ENCODE data around the gene GPR63. TPM values are rescaled to one million over a fixed set of nuclear protein-coding genes. Genes with fewer than 3 reads are reported as not detected.

The GPR63 gene
- total RNA-seq, 6 experiments from 2014 or later, result 1.4 to 2.5 (median 2.1) TPM

DNA sequence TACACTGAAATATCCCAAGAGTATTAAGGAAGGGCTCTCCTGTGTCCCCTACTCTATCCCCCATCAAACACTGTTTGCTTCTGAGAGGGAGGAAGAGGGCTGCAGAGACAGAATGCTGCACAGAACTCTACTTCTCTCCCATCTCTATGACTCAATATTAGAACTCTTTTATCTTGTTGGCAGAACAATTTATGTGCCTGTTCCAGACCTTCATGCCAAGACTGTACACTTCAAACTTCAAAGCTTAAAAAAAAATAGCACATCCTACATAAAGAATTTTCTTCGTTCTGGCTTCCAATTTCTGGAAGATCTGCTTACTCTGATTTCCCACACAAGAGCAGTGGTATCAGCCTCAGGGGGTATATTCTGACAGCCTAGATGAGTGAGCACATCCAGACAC is 19.6 kb upstream of the GPR63 start:
- Mint-ChIP-seq H3K27me3 (ENCODE audit: insufficient read depth) (peaks cover 11% of the 10 kb centered on the region), H3K9me3 (no peaks in the 10 kb centered on the region), H3K36me3 (ENCODE audit: low read depth) (no peaks in the 10 kb centered on the region), H3K27ac (no peak overlapping the region), H3K4me3 (no peak overlapping the region), H3K4me1 (ENCODE audit: low read depth) (no peaks in the 10 kb centered on the region)
- TF ChIP-seq, protein P1, sequence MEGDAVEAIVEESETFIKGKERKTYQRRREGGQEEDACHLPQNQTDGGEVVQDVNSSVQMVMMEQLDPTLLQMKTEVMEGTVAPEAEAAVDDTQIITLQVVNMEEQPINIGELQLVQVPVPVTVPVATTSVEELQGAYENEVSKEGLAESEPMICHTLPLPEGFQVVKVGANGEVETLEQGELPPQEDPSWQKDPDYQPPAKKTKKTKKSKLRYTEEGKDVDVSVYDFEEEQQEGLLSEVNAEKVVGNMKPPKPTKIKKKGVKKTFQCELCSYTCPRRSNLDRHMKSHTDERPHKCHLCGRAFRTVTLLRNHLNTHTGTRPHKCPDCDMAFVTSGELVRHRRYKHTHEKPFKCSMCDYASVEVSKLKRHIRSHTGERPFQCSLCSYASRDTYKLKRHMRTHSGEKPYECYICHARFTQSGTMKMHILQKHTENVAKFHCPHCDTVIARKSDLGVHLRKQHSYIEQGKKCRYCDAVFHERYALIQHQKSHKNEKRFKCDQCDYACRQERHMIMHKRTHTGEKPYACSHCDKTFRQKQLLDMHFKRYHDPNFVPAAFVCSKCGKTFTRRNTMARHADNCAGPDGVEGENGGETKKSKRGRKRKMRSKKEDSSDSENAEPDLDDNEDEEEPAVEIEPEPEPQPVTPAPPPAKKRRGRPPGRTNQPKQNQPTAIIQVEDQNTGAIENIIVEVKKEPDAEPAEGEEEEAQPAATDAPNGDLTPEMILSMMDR (IDR thresholded peaks at IDR 0.05), result no peak
- DNase-seq, result no peak

DNA sequence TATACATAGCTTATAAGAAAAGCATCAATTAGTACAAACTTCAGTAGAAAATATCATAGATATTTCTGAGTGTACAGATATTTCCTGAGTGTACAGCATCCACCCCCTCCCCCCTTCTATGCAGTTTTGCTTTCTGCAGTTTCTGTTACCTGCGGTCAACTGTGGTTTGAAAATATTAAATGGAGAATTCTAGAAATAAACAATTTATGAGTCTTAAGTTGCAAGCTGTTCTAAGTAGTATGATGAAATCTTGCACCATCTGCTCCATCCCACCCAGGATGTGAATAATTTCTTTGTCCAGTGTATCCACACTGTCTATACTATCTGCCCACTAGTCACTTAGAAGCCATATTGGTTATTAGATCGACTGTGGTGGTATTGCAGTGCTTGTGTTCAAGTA is 15.8 kb upstream of the GPR63 start:
- H3K9me3 Mint-ChIP-seq, result no peaks in the 10 kb centered on the region
- H3K27ac Mint-ChIP-seq, result no peak overlapping the region
- H3K27me3 Mint-ChIP-seq (ENCODE audit: insufficient read depth), result peaks cover 6% of the 10 kb centered on the region; the same call in 1 of the 2 replicates
- H3K4me3 Mint-ChIP-seq, result no peak overlapping the region
- no peaks in the 10 kb centered on the region for H3K36me3 Mint-ChIP-seq (ENCODE audit: low read depth)
- no peaks in the 10 kb centered on the region for H3K4me1 Mint-ChIP-seq (ENCODE audit: low read depth)
- no peak for DNase-seq
- TF ChIP-seq, protein P1 (IDR thresholded peaks at IDR 0.05), result no peak

GRCh38 chr6:96852605-96853004 is 15.3 kb upstream of the GPR63 start:
- Mint-ChIP-seq H3K4me1 (ENCODE audit: low read depth) (no peaks in the 10 kb centered on the region), H3K9me3 (no peaks in the 10 kb centered on the region), H3K36me3 (ENCODE audit: low read depth) (no peaks in the 10 kb centered on the region), H3K27ac (no peak overlapping the region), H3K27me3 (ENCODE audit: insufficient read depth) (peaks cover 6% of the 10 kb centered on the region; the same call in 1 of the 2 replicates), H3K4me3 (no peak overlapping the region)
- no peak for DNase-seq
- TF ChIP-seq, protein P1 (IDR thresholded peaks at IDR 0.05), result no peak

DNA sequence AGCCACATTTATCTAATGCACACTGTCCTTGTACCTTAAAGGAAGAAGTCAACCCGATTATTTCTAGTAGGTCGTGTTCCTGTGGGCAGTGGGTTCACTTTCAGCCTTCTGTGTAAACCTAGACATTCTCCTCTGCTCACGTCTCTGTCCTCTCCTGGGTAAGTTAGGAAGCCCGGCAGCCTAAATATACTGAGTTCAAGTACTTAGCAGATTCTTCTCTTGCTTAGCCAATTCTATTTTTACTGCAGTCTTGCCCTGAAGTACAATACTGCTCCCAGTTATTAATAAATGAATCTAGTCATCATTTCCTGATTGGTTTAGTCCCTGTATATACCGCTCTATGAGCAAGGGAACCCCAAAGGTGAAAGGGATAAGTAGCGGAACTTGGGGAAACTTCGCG is 14.6 kb upstream of the GPR63 start:
- Mint-ChIP-seq H3K9me3 (no peaks in the 10 kb centered on the region; the same call in 1 of the 2 replicates), H3K36me3 (ENCODE audit: low read depth) (no peaks in the 10 kb centered on the region), H3K4me3 (no peak overlapping the region), H3K27ac (no peak overlapping the region), H3K27me3 (ENCODE audit: insufficient read depth) (peaks cover 3% of the 10 kb centered on the region; the same call in 1 of the 2 replicates), H3K4me1 (ENCODE audit: low read depth) (no peaks in the 10 kb centered on the region)
- TF ChIP-seq, protein P1 (IDR thresholded peaks at IDR 0.05), result no peak
- DNase-seq, result no peak

- no peak for DNase-seq
- H3K4me1 Mint-ChIP-seq (ENCODE audit: low read depth), result no peaks in the 10 kb centered on the region
- H3K27ac Mint-ChIP-seq, result no peak overlapping the region
- no peaks in the 10 kb centered on the region for H3K36me3 Mint-ChIP-seq (ENCODE audit: low read depth)
- no peaks in the 10 kb centered on the region; the same call in 1 of the 2 replicates for H3K9me3 Mint-ChIP-seq
- TF ChIP-seq, protein P1 (IDR thresholded peaks at IDR 0.05), result no peak
- H3K27me3 Mint-ChIP-seq (ENCODE audit: insufficient read depth), result peaks cover 1% of the 10 kb centered on the region
- no peak overlapping the region for H3K4me3 Mint-ChIP-seq
Observed at GRCh38 chr6:96849615-96850014, 12.3 kb upstream of the GPR63 start.

GRCh38 chr6:96844530-96844929 is 7.3 kb upstream of the GPR63 start:
- Mint-ChIP-seq H3K9me3 (no peaks in the 10 kb centered on the region; the same call in 1 of the 2 replicates), H3K4me3 (no peak overlapping the region), H3K27me3 (ENCODE audit: insufficient read depth) (no peaks in the 10 kb centered on the region; the same call in 1 of the 2 replicates), H3K4me1 (ENCODE audit: low read depth) (peaks cover 13% of the 10 kb centered on the region), H3K27ac (no peak overlapping the region), H3K36me3 (ENCODE audit: low read depth) (no peaks in the 10 kb centered on the region)
- no peak for DNase-seq
- TF ChIP-seq, protein P1 (IDR thresholded peaks at IDR 0.05), result no peak

Data from HFFc6 (cell line).